ENCODE data around the gene SH2D3A.
"Not testable (repeated sequence)": the region's sequence is repeated elsewhere in the genome, so short reads cannot be mapped to it uniquely, and the experiment has no call there.

SH2D3A gene

GRCh38 chr19:6714749-6715555, 52.3 kb downstream of the SH2D3A start:
- no peaks in the 10 kb centered on the region for H3K4me1 ChIP-seq (ENCODE audit: control insufficient read depth, insufficient read depth, low read length)
- no peak overlapping the region for H3K4me3 ChIP-seq (ENCODE audit: low read length)
- no peak overlapping the region for H3K4me2 ChIP-seq (ENCODE audit: low read length)
- H3K9me3 ChIP-seq (replicated peaks; ENCODE audit: low read length) = no peaks in the 10 kb centered on the region
- H3K36me3 ChIP-seq (ENCODE audit: insufficient read depth, low read length) = no peaks in the 10 kb centered on the region
- H3K27me3 ChIP-seq (ENCODE audit: control insufficient read depth, insufficient read depth, low read length) = peaks cover 3% of the 10 kb centered on the region
- H3K9ac ChIP-seq (ENCODE audit: low read depth, low read length) = no peak overlapping the region

- Histone ChIP-seq H3K4me1 (ENCODE audit: control insufficient read depth, insufficient read depth, low read length) (no peaks in the 10 kb centered on the region), H3K4me2 (ENCODE audit: low read length) (no peak overlapping the region), H3K9ac (ENCODE audit: low read depth, low read length) (no peak overlapping the region)
These were observed 53.2 kb downstream of the SH2D3A start for GRCh38 chr19:6713773-6714692.

GRCh38 chr19:6712692-6713670, 54.3 kb downstream of the SH2D3A start:
- Histone ChIP-seq H3K36me3 (ENCODE audit: insufficient read depth, low read length) (no peaks in the 10 kb centered on the region), H3K27me3 (ENCODE audit: control insufficient read depth, insufficient read depth, low read length) (no peaks in the 10 kb centered on the region), H3K9me3 (replicated peaks; ENCODE audit: low read length) (no peaks in the 10 kb centered on the region), H3K4me3 (ENCODE audit: low read length) (no peak overlapping the region), H3K9ac (ENCODE audit: low read depth, low read length) (no peak overlapping the region), H3K4me1 (ENCODE audit: control insufficient read depth, insufficient read depth, low read length) (no peaks in the 10 kb centered on the region), H3K4me2 (ENCODE audit: low read length) (no peak overlapping the region)

More at GRCh38 chr19:6713773-6714692, 53.2 kb downstream of the SH2D3A start:
- Histone ChIP-seq H3K27me3 (ENCODE audit: control insufficient read depth, insufficient read depth, low read length) (no peaks in the 10 kb centered on the region), H3K4me3 (ENCODE audit: low read length) (no peak overlapping the region), H3K36me3 (ENCODE audit: insufficient read depth, low read length) (no peaks in the 10 kb centered on the region), H3K9me3 (replicated peaks; ENCODE audit: low read length) (no peaks in the 10 kb centered on the region)

- no peaks in the 10 kb centered on the region for H3K27me3 ChIP-seq (ENCODE audit: control insufficient read depth, insufficient read depth, low read length)
- H3K4me1 ChIP-seq (ENCODE audit: control insufficient read depth, insufficient read depth, low read length) = no peaks in the 10 kb centered on the region
These were observed 55.0 kb downstream of the SH2D3A start for GRCh38 chr19:6712231-6712630.

GRCh38 chr19:6711605-6712004, 55.6 kb downstream of the SH2D3A start:
- H3K4me1 ChIP-seq (ENCODE audit: control insufficient read depth, insufficient read depth, low read length) = no peaks in the 10 kb centered on the region

More at GRCh38 chr19:6712231-6712630, 55.0 kb downstream of the SH2D3A start:
- Histone ChIP-seq H3K36me3 (ENCODE audit: insufficient read depth, low read length) (no peaks in the 10 kb centered on the region), H3K4me2 (ENCODE audit: low read length) (no peak overlapping the region), H3K9ac (ENCODE audit: low read depth, low read length) (no peak overlapping the region), H3K4me3 (ENCODE audit: low read length) (no peak overlapping the region), H3K9me3 (replicated peaks; ENCODE audit: low read length) (no peaks in the 10 kb centered on the region)

GRCh38 chr19:6711078-6711361, 56.2 kb downstream of the SH2D3A start:
- Histone ChIP-seq H3K27me3 (ENCODE audit: control insufficient read depth, insufficient read depth, low read length) (no peaks in the 10 kb centered on the region), H3K9me3 (replicated peaks; ENCODE audit: low read length) (no peaks in the 10 kb centered on the region), H3K36me3 (ENCODE audit: insufficient read depth, low read length) (no peaks in the 10 kb centered on the region), H3K4me1 (ENCODE audit: control insufficient read depth, insufficient read depth, low read length) (no peaks in the 10 kb centered on the region), H3K9ac (ENCODE audit: low read depth, low read length) (no peak overlapping the region), H3K4me2 (ENCODE audit: low read length) (no peak overlapping the region), H3K4me3 (ENCODE audit: low read length) (no peak overlapping the region)

More at GRCh38 chr19:6711605-6712004, 55.6 kb downstream of the SH2D3A start:
- Histone ChIP-seq H3K4me2 (ENCODE audit: low read length) (no peak overlapping the region), H3K9me3 (replicated peaks; ENCODE audit: low read length) (no peaks in the 10 kb centered on the region), H3K9ac (ENCODE audit: low read depth, low read length) (no peak overlapping the region), H3K4me3 (ENCODE audit: low read length) (no peak overlapping the region), H3K27me3 (ENCODE audit: control insufficient read depth, insufficient read depth, low read length) (no peaks in the 10 kb centered on the region), H3K36me3 (ENCODE audit: insufficient read depth, low read length) (no peaks in the 10 kb centered on the region)

GRCh38 chr19:6710273-6711077, 56.8 kb downstream of the SH2D3A start:
- no peaks in the 10 kb centered on the region for H3K4me1 ChIP-seq (ENCODE audit: control insufficient read depth, insufficient read depth, low read length)
- no peak overlapping the region for H3K4me2 ChIP-seq (ENCODE audit: low read length)
- H3K9ac ChIP-seq (ENCODE audit: low read depth, low read length) = no peak overlapping the region
- H3K36me3 ChIP-seq (ENCODE audit: insufficient read depth, low read length) = no peaks in the 10 kb centered on the region
- no peaks in the 10 kb centered on the region for H3K27me3 ChIP-seq (ENCODE audit: control insufficient read depth, insufficient read depth, low read length)
- no peak overlapping the region for H3K4me3 ChIP-seq (ENCODE audit: low read length)
- H3K9me3 ChIP-seq (replicated peaks; ENCODE audit: low read length) = no peaks in the 10 kb centered on the region

GRCh38 chr19:6709549-6709948, 57.7 kb downstream of the SH2D3A start:
- Histone ChIP-seq H3K9ac (ENCODE audit: low read depth, low read length) (no peak overlapping the region), H3K4me1 (ENCODE audit: control insufficient read depth, insufficient read depth, low read length) (no peaks in the 10 kb centered on the region), H3K36me3 (ENCODE audit: insufficient read depth, low read length) (no peaks in the 10 kb centered on the region), H3K9me3 (replicated peaks; ENCODE audit: low read length) (no peaks in the 10 kb centered on the region), H3K4me2 (ENCODE audit: low read length) (no peak overlapping the region), H3K27me3 (ENCODE audit: control insufficient read depth, insufficient read depth, low read length) (no peaks in the 10 kb centered on the region), H3K4me3 (ENCODE audit: low read length) (no peak overlapping the region)

- not testable (repeated sequence) for H3K4me2 ChIP-seq (ENCODE audit: low read length); H3K9me3 ChIP-seq (replicated peaks; ENCODE audit: low read length); H3K4me1 ChIP-seq (ENCODE audit: control insufficient read depth, insufficient read depth, low read length); H3K4me3 ChIP-seq (ENCODE audit: low read length); H3K27me3 ChIP-seq (ENCODE audit: control insufficient read depth, insufficient read depth, low read length); H3K36me3 ChIP-seq (ENCODE audit: insufficient read depth, low read length); H3K9ac ChIP-seq (ENCODE audit: low read depth, low read length)
These were observed 58.3 kb downstream of the SH2D3A start for GRCh38 chr19:6708913-6709312.

- Histone ChIP-seq H3K36me3 (ENCODE audit: insufficient read depth, low read length) (no peaks in the 10 kb centered on the region), H3K27me3 (ENCODE audit: control insufficient read depth, insufficient read depth, low read length) (no peaks in the 10 kb centered on the region), H3K4me3 (ENCODE audit: low read length) (no peak overlapping the region), H3K4me2 (ENCODE audit: low read length) (no peak overlapping the region), H3K4me1 (ENCODE audit: control insufficient read depth, insufficient read depth, low read length) (no peaks in the 10 kb centered on the region), H3K9ac (ENCODE audit: low read depth, low read length) (no peak overlapping the region), H3K9me3 (replicated peaks; ENCODE audit: low read length) (no peaks in the 10 kb centered on the region)
These were observed 58.9 kb downstream of the SH2D3A start for GRCh38 chr19:6708346-6708745.

All from skeletal muscle satellite cell (primary cell).